Vagina (tissue), 2 donors: ENCODE results near the gene SUGCT.

Experiments
- CTCF ChIP-seq, 3 experiments: fragments of 450-650 bp in 2 of 3; fragments of 200-600 bp in 1 of 3; sonication (generic) in 1 of 3; IDR thresholded peaks; one replicate each; pipeline ENCODE4 v1.5.1; 2017 to 2019; ENCODE audit warnings: antibody characterized with exemption in 3 of 3, mild to moderate bottlenecking in 2 of 3, moderate library complexity in 2 of 3
- POLR2AphosphoS5 ChIP-seq, 2 donors: sonication (generic); formaldehyde crosslinking; IDR thresholded peaks; one replicate each; pipeline ENCODE4 v1.9.0; 2017; ENCODE audit warnings: antibody characterized with exemption in 2 of 2, mild to moderate bottlenecking in 2 of 2, low read depth in 1 of 2; ENCODE audit not compliant: insufficient read depth in 1 of 2

DNA sequence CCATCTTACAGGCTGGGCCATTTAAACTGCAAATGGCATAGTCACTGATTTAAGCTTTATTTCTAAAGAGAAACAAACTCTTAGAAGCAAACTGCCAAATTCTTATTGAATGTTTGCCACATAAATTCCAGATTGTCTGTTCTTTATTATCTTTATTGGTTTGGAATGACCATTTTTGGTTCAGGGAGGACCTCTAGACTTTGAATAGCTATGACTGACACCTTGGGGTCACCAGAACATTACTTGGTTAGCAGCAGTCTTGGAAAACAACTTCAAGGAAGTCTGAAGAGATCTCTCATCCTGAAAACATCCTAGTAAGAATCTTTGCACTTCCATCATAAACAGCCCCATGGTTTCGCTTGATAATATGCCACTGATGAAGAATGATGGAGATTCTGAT, 197.1 kb downstream of the SUGCT start:
- TF ChIP-seq CTCF (IDR thresholded peaks at IDR 0.05), result no peak
- no peak for TF ChIP-seq POLR2AphosphoS5 (IDR thresholded peaks at IDR 0.05; ENCODE audit: insufficient read depth in 1 of 2, low read depth in 1 of 2)
